PC-9 (cell line): ENCODE results near the gene RPL22. TPM values are rescaled to one million over a fixed set of nuclear protein-coding genes. Genes with fewer than 3 reads are reported as not detected.

ENCODE experiments used
- BruUV-seq: library from RNA; stranded (reverse); fragments of 400-500 nt; replicated peaks from 2 replicates; lab custom pipeline; 2021; lab: Mats Ljungman, UMichigan
- CTCF ChIA-PET: fragments of 300-600 bp; sonication (Branson Sonifier 250); formaldehyde crosslinking; loops from one replicate; lab custom pipeline; 2022; ENCODE audit warnings: antibody characterized with exemption; lab: Charles Lee
- POLR2A ChIA-PET: fragments of 300-600 bp; sonication (Branson Sonifier 250); formaldehyde crosslinking; loops from one replicate; lab custom pipeline; 2022; ENCODE audit warnings: antibody characterized with exemption; ENCODE audit not compliant: unreplicated experiment; lab: Charles Lee
- DNase-seq, 2 experiments: peaks; one replicate each; pipeline versions ENCODE4 v3.0.0 to v3.0.0-alpha.2; 2015 to 2022; ENCODE audit warnings: mixed read lengths in 1 of 2
- H2AFZ ChIP-seq: fragments of 200-600 bp; sonication (generic); 2 replicates; pipeline ENCODE4 v1.8.1; 2017; ENCODE audit warnings: antibody characterized with exemption
- H3F3A ChIP-seq: fragments of 200-600 bp; sonication (generic); 2 replicates; pipeline ENCODE4 v1.8.1; 2017; ENCODE audit warnings: antibody characterized with exemption, mild to moderate bottlenecking, low read depth; ENCODE audit not compliant: insufficient read depth
- H3K27ac ChIP-seq: fragments of 200-600 bp; sonication (generic); 2 replicates; pipeline ENCODE4 v1.6.1; 2016; ENCODE audit warnings: mixed run types
- H3K27me3 ChIP-seq: fragments of 200-600 bp; sonication (generic); 2 replicates; pipeline ENCODE4 v1.6.1; 2016; ENCODE audit warnings: low read depth, mixed run types; ENCODE audit not compliant: insufficient read depth
- H3K36me3 ChIP-seq: fragments of 200-600 bp; sonication (generic); 2 replicates; pipeline ENCODE4 v1.6.1; 2016; ENCODE audit warnings: low read depth, mixed run types
- H3K4me1 ChIP-seq: fragments of 200-600 bp; sonication (generic); replicated peaks from 2 replicates; pipeline ENCODE4 v1.6.1; 2016; ENCODE audit warnings: mixed run types; ENCODE audit not compliant: insufficient read depth
- H3K4me2 ChIP-seq: fragments of 200-600 bp; sonication (generic); 2 replicates; pipeline ENCODE4 v1.6.1; 2017; ENCODE audit warnings: mixed run types
- H3K4me3 ChIP-seq: fragments of 200-600 bp; sonication (generic); 2 replicates; pipeline ENCODE4 v1.6.1; 2016; ENCODE audit warnings: mixed run types
- H3K79me2 ChIP-seq: fragments of 200-600 bp; sonication (generic); 2 replicates; pipeline ENCODE4 v1.6.1; 2017; ENCODE audit warnings: low read depth, mixed run types
- H3K9me2 ChIP-seq: fragments of 200-600 bp; sonication (generic); 2 replicates; pipeline ENCODE4 v1.8.1; 2017; ENCODE audit warnings: mild to moderate bottlenecking; ENCODE audit not compliant: insufficient read depth
- H3K9me3 ChIP-seq: fragments of 200-600 bp; sonication (generic); 2 replicates; pipeline ENCODE4 v1.8.1; 2016; ENCODE audit warnings: low read depth; ENCODE audit not compliant: insufficient read depth
- H4K20me1 ChIP-seq: fragments of 200-600 bp; sonication (generic); 2 replicates; pipeline ENCODE4 v1.8.1; 2017; ENCODE audit not compliant: insufficient read depth
- EZH2 ChIP-seq: fragments of 200-600 bp; sonication (generic); IDR thresholded peaks from 2 replicates; pipeline ENCODE4 v1.8.0; 2017; ENCODE audit warnings: antibody characterized with exemption, low read depth
- intact Hi-C: fragments of 100-400 bp; cut with micrococcal nuclease; formaldehyde crosslinking; loops from one replicate; pipeline ENCODE4 v1.10.0; 2022; ENCODE audit not compliant: unreplicated experiment
- total RNA-seq: library from RNA; stranded (reverse); gene quantifications from 2 replicates; pipeline ENCODE4 v1.2.3, GENCODE V29; 2021
- TF ChIP-seq, protein P1 (sequence below): fragments of 200-600 bp; sonication (generic); conservative IDR thresholded peaks from 2 replicates; pipeline ENCODE4 v1.6.1; 2017; ENCODE audit warnings: mixed run types, antibody characterized with exemption, mild to moderate bottlenecking, moderate library complexity

The RPL22 gene
- total RNA-seq, 1 experiment from 2014 or later = 447 TPM

DNA sequence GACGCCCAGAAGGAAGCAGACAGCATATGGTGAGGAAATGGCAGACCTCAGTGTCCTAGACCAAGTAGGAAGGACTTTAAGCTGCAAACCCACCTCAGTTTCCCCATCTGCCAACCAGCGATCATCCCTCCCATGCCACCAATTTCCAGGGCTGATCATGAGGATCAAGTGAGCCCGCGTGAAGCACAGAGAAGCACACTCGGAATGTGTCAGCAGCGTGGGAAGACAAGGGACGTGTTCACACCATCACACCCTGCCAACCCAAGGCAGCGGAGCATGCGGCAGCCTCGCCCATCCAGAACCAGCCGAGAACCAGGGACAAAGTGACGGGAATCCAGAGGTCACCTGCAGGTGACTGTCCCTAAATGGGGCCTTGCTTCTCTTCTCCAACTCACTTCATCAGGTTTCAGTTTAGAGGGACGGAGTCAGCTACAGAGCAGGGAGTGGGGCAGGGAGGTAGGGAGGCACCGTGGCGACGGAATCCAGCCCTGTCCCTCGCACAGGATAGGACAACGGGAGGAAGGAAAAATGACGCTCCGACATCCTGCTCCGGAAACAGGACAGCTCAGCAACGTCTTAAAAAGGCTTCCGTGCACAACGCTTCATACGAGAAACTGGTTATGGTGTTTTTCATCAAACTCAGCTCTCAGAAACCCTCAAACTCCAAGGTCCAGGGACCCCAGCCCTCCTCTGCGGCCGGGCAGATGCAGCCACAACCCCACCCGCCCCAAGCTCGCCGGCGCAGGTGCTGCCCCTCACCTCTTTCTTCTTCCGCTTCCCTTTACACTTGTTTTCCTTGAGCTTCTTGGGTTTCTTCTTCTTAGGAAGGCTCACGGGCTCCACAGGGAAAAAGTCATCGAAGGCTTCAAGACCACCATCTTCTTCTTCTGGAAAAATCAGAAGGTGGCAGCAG, 31.7 kb downstream of the RPL22 start:
- BruUV-seq = no TSS peak
- ChIA-PET POLR2A (interaction anchor here (0.7 kb wide), 1 partner anchor 1496 kb away, joined by 8 read pairs; no protein-coding TSS in a partner anchor), CTCF (interaction anchor here (0.6 kb wide), 1 partner anchor 533 kb away, joined by 5 read pairs; no protein-coding TSS in a partner anchor)
- Histone ChIP-seq H3K4me3 (no peak overlapping the region), H3K9me3 (no peaks in the 10 kb centered on the region), H3K4me2 (no peak overlapping the region), H2AFZ (no peak overlapping the region), H3K27ac (no peak overlapping the region), H3F3A (no peaks in the 10 kb centered on the region), H3K36me3 (no peaks in the 10 kb centered on the region), H4K20me1 (no peaks in the 10 kb centered on the region), H3K79me2 (no peaks in the 10 kb centered on the region), H3K27me3 (peaks cover 10% of the 10 kb centered on the region), H3K4me1 (peaks cover 4% of the 10 kb centered on the region; the same call in 1 of the 2 replicates), H3K9me2 (no peaks in the 10 kb centered on the region)
- TF ChIP-seq, protein P1, sequence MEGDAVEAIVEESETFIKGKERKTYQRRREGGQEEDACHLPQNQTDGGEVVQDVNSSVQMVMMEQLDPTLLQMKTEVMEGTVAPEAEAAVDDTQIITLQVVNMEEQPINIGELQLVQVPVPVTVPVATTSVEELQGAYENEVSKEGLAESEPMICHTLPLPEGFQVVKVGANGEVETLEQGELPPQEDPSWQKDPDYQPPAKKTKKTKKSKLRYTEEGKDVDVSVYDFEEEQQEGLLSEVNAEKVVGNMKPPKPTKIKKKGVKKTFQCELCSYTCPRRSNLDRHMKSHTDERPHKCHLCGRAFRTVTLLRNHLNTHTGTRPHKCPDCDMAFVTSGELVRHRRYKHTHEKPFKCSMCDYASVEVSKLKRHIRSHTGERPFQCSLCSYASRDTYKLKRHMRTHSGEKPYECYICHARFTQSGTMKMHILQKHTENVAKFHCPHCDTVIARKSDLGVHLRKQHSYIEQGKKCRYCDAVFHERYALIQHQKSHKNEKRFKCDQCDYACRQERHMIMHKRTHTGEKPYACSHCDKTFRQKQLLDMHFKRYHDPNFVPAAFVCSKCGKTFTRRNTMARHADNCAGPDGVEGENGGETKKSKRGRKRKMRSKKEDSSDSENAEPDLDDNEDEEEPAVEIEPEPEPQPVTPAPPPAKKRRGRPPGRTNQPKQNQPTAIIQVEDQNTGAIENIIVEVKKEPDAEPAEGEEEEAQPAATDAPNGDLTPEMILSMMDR = no peak
- TF ChIP-seq EZH2 = no peak
- intact Hi-C loops = no loop called here
- DNase-seq = no peak

DNA sequence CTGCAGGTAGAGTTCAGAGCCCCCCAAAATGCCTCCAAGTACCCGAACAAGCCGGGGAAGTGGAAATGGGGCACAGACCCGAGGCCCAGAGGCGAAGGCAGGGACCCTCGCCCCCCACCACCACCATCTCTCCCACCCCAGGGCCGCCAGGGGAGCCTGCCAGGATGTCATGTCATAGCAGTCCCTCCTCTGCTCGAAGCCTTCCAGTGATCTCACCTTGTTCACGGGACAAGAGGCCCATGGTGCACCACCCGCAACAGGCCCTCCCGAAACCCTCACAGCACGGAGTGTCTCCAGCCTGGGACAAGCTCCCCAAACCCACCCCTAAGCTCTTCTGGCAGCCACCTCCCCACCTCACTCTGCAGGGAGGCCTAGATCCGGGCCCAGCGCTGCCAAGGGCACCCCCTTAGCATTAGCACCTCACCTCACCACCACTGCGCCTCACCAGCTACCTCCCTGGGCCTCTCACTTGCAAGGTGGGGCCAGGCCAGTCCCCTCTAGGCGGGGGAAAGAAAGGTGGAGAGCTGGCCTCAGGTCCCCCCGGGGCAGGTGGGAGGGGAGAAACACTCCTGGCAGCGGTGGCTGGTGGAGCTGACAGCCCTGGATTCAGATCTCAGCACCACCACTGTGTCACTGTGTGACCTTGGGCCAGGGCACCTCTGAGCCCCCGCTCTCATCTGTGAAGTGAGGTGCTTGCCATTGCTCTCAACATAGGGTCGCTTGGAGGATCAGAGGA, 32.6 kb downstream of the RPL22 start:
- Histone ChIP-seq H3K9me3 (no peaks in the 10 kb centered on the region), H3K9me2 (no peaks in the 10 kb centered on the region), H4K20me1 (no peaks in the 10 kb centered on the region), H3K79me2 (no peaks in the 10 kb centered on the region), H3K4me3 (no peak overlapping the region), H3K4me1 (no peaks in the 10 kb centered on the region), H2AFZ (no peak overlapping the region), H3K27me3 (peaks cover 10% of the 10 kb centered on the region), H3F3A (no peaks in the 10 kb centered on the region), H3K27ac (no peak overlapping the region), H3K36me3 (no peaks in the 10 kb centered on the region), H3K4me2 (no peak overlapping the region)
- DNase-seq = no peak
- intact Hi-C loops = no loop called here
- no TSS peak for BruUV-seq
- TF ChIP-seq EZH2 = no peak
- TF ChIP-seq, protein P1 = no peak
- POLR2A ChIA-PET = no interaction called here
- CTCF ChIA-PET = interaction anchor here (0.6 kb wide), 1 partner anchor 534 kb away, joined by 5 read pairs; no protein-coding TSS in a partner anchor

DNA sequence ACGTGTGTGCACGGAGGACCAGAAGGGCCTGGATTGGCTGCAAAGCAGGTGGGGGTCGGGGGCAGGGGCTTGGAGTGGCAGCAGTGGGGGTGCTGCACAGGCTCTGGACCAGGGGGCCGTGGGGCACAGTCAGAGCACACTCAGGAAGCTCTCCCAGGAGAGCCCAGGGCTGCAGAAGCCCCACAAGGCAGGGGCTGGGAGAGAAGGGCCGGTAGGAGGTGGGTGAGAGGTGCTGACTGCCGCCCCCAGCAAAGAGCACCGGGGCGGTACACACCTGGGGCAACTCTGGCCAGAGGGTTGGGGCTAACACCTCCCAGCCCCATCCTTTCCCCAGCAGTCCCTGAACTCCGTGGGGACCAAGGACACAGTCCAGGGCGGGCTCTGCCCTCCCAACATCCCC, 33.2 kb downstream of the RPL22 start:
- TF ChIP-seq, protein P1 = no peak
- no peak for TF ChIP-seq EZH2
- intact Hi-C loops = no loop called here
- Histone ChIP-seq H3K4me2 (no peak overlapping the region), H3K9me2 (no peaks in the 10 kb centered on the region), H3K27ac (no peak overlapping the region), H3K9me3 (no peaks in the 10 kb centered on the region), H3K36me3 (no peaks in the 10 kb centered on the region), H3F3A (no peaks in the 10 kb centered on the region), H2AFZ (no peak overlapping the region), H3K27me3 (peaks cover 10% of the 10 kb centered on the region), H3K4me1 (no peaks in the 10 kb centered on the region), H4K20me1 (no peaks in the 10 kb centered on the region), H3K79me2 (no peaks in the 10 kb centered on the region), H3K4me3 (no peak overlapping the region)
- DNase-seq = no peak
- CTCF ChIA-PET = no interaction called here
- BruUV-seq = no TSS peak
- POLR2A ChIA-PET = no interaction called here
